ENCODE results near the gene HSFX4. TPM values are rescaled to one million over a fixed set of nuclear protein-coding genes. Genes with fewer than 3 reads are reported as not detected.
"Not testable (repeated sequence)": the region's sequence is repeated elsewhere in the genome, so short reads cannot be mapped to it uniquely, and the experiment has no call there.

The HSFX4 gene
- total RNA-seq, 1 donor from 2014 or later: not detected

DNA sequence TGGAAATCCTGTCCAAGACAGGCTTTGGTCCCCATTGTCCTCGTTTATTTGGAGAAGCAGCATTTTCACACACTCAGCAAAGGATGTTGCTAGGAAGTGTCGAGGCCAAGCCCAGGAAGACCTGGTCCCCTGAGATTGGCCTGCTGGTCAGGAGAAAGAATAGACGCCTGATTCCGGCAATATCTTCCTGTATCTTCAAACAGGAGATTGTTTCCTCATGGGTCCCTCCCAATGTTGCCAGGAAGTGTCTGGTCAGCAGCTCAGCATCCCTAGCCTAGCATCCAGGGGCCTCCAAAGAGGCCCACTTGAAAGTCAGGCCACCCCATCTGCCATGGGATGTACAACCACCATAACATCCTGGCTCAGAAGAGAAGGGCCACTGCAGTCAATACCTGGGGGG, 2.0 kb downstream of the HSFX4 start:
- not testable (repeated sequence) for DNase-seq (ENCODE audit: low spot score in 2 of 2, unreplicated experiment in 2 of 2); H3K27ac Mint-ChIP-seq; H3K27me3 Mint-ChIP-seq (ENCODE audit: low read depth); H3K4me3 Mint-ChIP-seq; H3K36me3 Mint-ChIP-seq; H3K9me3 Mint-ChIP-seq; H3K4me1 Mint-ChIP-seq

GRCh38 chrX:149932150-149932549, 2.8 kb downstream of the HSFX4 start:
- H3K4me3 Mint-ChIP-seq; H3K9me3 Mint-ChIP-seq; H3K36me3 Mint-ChIP-seq; H3K4me1 Mint-ChIP-seq; H3K27me3 Mint-ChIP-seq (ENCODE audit: low read depth); DNase-seq (ENCODE audit: low spot score in 2 of 2, unreplicated experiment in 2 of 2); H3K27ac Mint-ChIP-seq: not testable (repeated sequence)

DNA sequence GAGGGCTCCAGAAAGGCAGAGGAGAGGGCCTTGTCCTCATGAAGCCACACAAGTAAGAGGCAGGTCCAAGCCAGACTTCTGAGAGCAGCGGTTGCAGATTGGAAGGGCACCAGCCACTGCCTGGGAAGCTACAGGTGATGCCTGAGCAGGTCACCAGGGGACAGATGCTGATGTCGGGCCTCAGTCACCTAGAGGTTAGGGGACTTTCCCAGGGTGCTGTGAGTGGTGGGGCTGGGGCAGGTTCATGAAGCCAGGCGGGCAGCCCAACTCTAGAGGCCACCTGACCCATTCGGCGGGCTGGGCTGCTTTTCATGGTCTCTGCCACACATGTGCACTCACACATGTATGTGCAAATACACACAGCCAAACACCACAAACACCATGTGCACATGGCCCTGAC, 3.6 kb downstream of the HSFX4 start:
- not testable (repeated sequence) for H3K4me3 Mint-ChIP-seq

DNA sequence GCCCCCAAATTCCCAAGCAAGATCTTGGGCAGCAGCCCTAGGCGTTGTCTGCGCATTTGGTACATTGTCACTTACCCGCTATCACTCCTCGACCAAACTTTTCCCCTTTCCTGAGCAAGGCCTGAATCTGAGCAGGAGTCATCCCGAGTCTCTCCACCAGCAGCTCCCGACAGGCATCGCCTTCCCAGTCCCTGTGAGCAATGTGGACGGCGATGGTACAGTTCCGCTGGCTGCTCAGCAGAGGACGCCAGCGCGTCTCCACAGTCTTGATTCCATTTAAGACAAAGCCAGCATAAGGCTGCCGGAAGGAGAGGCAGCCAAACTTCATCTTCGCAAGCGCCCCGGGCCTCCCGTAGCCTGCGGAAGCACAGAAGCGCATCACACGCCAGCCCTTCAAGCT, 4.2 kb downstream of the HSFX4 start:
- H3K27ac Mint-ChIP-seq; H3K4me3 Mint-ChIP-seq; H3K27me3 Mint-ChIP-seq (ENCODE audit: low read depth); DNase-seq (ENCODE audit: low spot score in 2 of 2, unreplicated experiment in 2 of 2); H3K9me3 Mint-ChIP-seq; H3K4me1 Mint-ChIP-seq; H3K36me3 Mint-ChIP-seq: not testable (repeated sequence)

More for the DNA sequence above, 3.6 kb downstream of the HSFX4 start:
- not testable (repeated sequence) for H3K4me1 Mint-ChIP-seq; H3K9me3 Mint-ChIP-seq; H3K36me3 Mint-ChIP-seq; DNase-seq (ENCODE audit: low spot score in 2 of 2, unreplicated experiment in 2 of 2); H3K27me3 Mint-ChIP-seq (ENCODE audit: low read depth); H3K27ac Mint-ChIP-seq

DNA sequence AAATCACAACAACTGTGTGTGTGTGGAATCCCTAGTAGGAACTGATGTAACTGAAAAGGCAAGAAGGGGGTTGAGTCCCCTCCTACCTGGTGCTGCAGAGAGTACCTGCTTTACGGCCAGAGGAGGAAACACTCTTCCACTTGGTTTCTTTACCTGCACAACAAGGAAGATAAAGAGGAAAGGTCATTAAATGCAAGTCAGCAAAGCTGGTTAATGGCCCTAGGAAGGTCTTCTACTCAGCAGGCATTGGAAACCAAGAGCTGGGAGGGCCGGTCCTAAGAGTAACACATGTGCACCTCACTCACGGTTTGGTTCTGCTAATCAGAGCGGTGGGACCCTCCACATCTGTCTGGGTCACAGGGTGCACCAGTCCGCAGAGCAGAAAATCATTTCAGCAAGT, 8.0 kb downstream of the HSFX4 start:
- H3K36me3 Mint-ChIP-seq; H3K27me3 Mint-ChIP-seq (ENCODE audit: low read depth); DNase-seq (ENCODE audit: low spot score in 2 of 2, unreplicated experiment in 2 of 2); H3K4me1 Mint-ChIP-seq; H3K9me3 Mint-ChIP-seq: not testable (repeated sequence)
- H3K4me3 Mint-ChIP-seq: peak overlapping the region; percentile 74
- peak overlapping the region; percentile 99 for H3K27ac Mint-ChIP-seq

GRCh38 chrX:149937871-149938426, 8.6 kb downstream of the HSFX4 start:
- Mint-ChIP-seq H3K9me3 (no peaks in the 10 kb centered on the region), H3K27ac (peak overlapping the region; percentile 99), H3K36me3 (no peaks in the 10 kb centered on the region), H3K27me3 (ENCODE audit: low read depth) (no peaks in the 10 kb centered on the region), H3K4me3 (peak overlapping the region; percentile 74), H3K4me1 (no peaks in the 10 kb centered on the region)
- TF ChIP-seq, protein P1, sequence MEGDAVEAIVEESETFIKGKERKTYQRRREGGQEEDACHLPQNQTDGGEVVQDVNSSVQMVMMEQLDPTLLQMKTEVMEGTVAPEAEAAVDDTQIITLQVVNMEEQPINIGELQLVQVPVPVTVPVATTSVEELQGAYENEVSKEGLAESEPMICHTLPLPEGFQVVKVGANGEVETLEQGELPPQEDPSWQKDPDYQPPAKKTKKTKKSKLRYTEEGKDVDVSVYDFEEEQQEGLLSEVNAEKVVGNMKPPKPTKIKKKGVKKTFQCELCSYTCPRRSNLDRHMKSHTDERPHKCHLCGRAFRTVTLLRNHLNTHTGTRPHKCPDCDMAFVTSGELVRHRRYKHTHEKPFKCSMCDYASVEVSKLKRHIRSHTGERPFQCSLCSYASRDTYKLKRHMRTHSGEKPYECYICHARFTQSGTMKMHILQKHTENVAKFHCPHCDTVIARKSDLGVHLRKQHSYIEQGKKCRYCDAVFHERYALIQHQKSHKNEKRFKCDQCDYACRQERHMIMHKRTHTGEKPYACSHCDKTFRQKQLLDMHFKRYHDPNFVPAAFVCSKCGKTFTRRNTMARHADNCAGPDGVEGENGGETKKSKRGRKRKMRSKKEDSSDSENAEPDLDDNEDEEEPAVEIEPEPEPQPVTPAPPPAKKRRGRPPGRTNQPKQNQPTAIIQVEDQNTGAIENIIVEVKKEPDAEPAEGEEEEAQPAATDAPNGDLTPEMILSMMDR (IDR thresholded peaks at IDR 0.05; ENCODE audit: unreplicated experiment): no peak
- DNase-seq (ENCODE audit: low spot score in 2 of 2, unreplicated experiment in 2 of 2): no peak

DNA sequence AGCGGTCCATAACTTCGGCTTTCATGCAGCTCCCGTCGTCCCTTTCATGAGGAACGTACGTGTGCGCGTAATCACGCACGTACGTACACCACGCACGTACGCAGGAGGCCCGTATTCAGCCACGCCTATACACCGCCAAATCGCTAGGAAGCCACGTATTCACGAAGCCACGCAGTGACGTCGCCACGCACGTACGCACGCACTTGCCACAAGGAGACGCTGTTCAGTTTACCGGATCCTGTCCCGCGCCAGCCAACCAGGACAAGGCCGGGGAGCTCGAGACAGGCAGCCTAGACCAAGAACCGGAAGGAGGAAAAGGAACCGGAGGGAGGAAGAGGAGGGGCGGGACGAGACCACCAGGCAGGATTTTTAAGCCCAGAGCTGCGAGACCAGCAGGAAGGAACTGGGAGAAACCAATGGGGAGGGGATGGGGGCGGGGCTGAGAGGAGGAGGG, 9.1 kb downstream of the HSFX4 start, which contains the start of gene EOLA2:
TSS of gene EOLA2 (minus strand) at position 65 of the 454 bp plus-strand sequence. CDS start 4,617 bp downstream, outside the sequence.
- Mint-ChIP-seq H3K4me3 (peak within 1 kb of the TSS; percentile 74), H3K27me3 (ENCODE audit: low read depth) (no peaks in the 10 kb centered on the region), H3K27ac (peak within 1 kb of the TSS; percentile 99), H3K4me1 (no peaks in the 10 kb centered on the region), H3K36me3 (no peaks in the 10 kb centered on the region), H3K9me3 (no peaks in the 10 kb centered on the region)
- TF ChIP-seq, protein P1 (IDR thresholded peaks at IDR 0.05; ENCODE audit: unreplicated experiment): peak; percentile 39
- peak; percentile 72 to 87 for DNase-seq (ENCODE audit: low spot score in 2 of 2, unreplicated experiment in 2 of 2)

- DNase-seq (ENCODE audit: low spot score in 2 of 2, unreplicated experiment in 2 of 2): peak; percentile 93
- no peaks in the 10 kb centered on the region for H3K27me3 Mint-ChIP-seq (ENCODE audit: low read depth)
- peaks cover 2% of the 10 kb centered on the region for H3K36me3 Mint-ChIP-seq
- H3K4me1 Mint-ChIP-seq: no peaks in the 10 kb centered on the region
- TF ChIP-seq, protein P1 (IDR thresholded peaks at IDR 0.05; ENCODE audit: unreplicated experiment): no peak
- no peak overlapping the region for H3K27ac Mint-ChIP-seq
- peak overlapping the region; percentile 46 for H3K4me3 Mint-ChIP-seq
- no peaks in the 10 kb centered on the region for H3K9me3 Mint-ChIP-seq
These were observed 9.7 kb downstream of the HSFX4 start for GRCh38 chrX:149938881-149939654.
